ENCODE measurements around the gene OSBPL10. TPM values are rescaled to one million over a fixed set of nuclear protein-coding genes. Genes with fewer than 3 reads are reported as not detected.

OSBPL10 gene
- total and polyA plus RNA-seq, 4 experiments from 2014 or later: 0.95 TPM; not detected in 3

GRCh38 chr3:31936420-31937060 lies 44.5 kb downstream of the OSBPL10 start:
- no peak overlapping the region for H3K4me3 ChIP-seq (ENCODE audit: low read length in 2 of 2)
- H3K27me3 Mint-ChIP-seq: no peaks in the 10 kb centered on the region
- no peak for DNase-seq
- no peaks in the 10 kb centered on the region for H3K36me3 Mint-ChIP-seq
- H3K9me3 ChIP-seq (ENCODE audit: control insufficient read depth in 1 of 2, low read length in 2 of 2): no peaks in the 10 kb centered on the region
- CTCF ChIA-PET (ENCODE audit: partially characterized antibody): no interaction called here
- no peak overlapping the region for H3K27ac Mint-ChIP-seq
- no peak overlapping the region for H3K4me3 Mint-ChIP-seq
- no peaks in the 10 kb centered on the region for H3K36me3 ChIP-seq (ENCODE audit: insufficient read depth, low read length)
- H3K4me1 Mint-ChIP-seq: no peaks in the 10 kb centered on the region
- no peaks in the 10 kb centered on the region for H3K27me3 ChIP-seq (ENCODE audit: insufficient read depth, low read length)
- intact Hi-C loops (cut with micrococcal nuclease): no loop called here
- H3K27ac ChIP-seq (ENCODE audit: low read depth, low read length): no peak overlapping the region
- no peaks in the 10 kb centered on the region for H3K4me1 ChIP-seq (ENCODE audit: insufficient read depth, low read length)
- POLR2A ChIA-PET (ENCODE audit: partially characterized antibody): no interaction called here
- H3K9me3 Mint-ChIP-seq: no peaks in the 10 kb centered on the region

GRCh38 chr3:31934866-31935265 lies 46.2 kb downstream of the OSBPL10 start:
- Histone ChIP-seq H3K36me3 (ENCODE audit: insufficient read depth, low read length) (no peaks in the 10 kb centered on the region), H3K4me1 (ENCODE audit: insufficient read depth, low read length) (no peaks in the 10 kb centered on the region), H3K27ac (ENCODE audit: low read depth, low read length) (no peak overlapping the region), H3K4me3 (ENCODE audit: low read length in 2 of 2) (no peak overlapping the region), H3K9me3 (ENCODE audit: control insufficient read depth in 1 of 2, low read length in 2 of 2) (no peaks in the 10 kb centered on the region), H3K27me3 (ENCODE audit: insufficient read depth, low read length) (no peaks in the 10 kb centered on the region)
- DNase-seq: no peak
- no peaks in the 10 kb centered on the region for H3K4me1 Mint-ChIP-seq
- intact Hi-C loops (cut with micrococcal nuclease): no loop called here
- H3K27ac Mint-ChIP-seq: no peak overlapping the region
- no peaks in the 10 kb centered on the region for H3K36me3 Mint-ChIP-seq
- H3K4me3 Mint-ChIP-seq: no peak overlapping the region
- H3K9me3 Mint-ChIP-seq: no peaks in the 10 kb centered on the region
- ChIA-PET CTCF (ENCODE audit: partially characterized antibody) (no interaction called here), POLR2A (ENCODE audit: partially characterized antibody) (no interaction called here)
- no peaks in the 10 kb centered on the region for H3K27me3 Mint-ChIP-seq

GRCh38 chr3:31934018-31934417 lies 47.0 kb downstream of the OSBPL10 start:
- no peaks in the 10 kb centered on the region for H3K4me1 Mint-ChIP-seq
- CTCF ChIA-PET (ENCODE audit: partially characterized antibody): no interaction called here
- no peak overlapping the region for H3K4me3 ChIP-seq (ENCODE audit: low read length in 2 of 2)
- POLR2A ChIA-PET (ENCODE audit: partially characterized antibody): no interaction called here
- H3K27me3 ChIP-seq (ENCODE audit: insufficient read depth, low read length): no peaks in the 10 kb centered on the region
- no peaks in the 10 kb centered on the region for H3K27me3 Mint-ChIP-seq
- no peak overlapping the region for H3K27ac ChIP-seq (ENCODE audit: low read depth, low read length)
- no peaks in the 10 kb centered on the region for H3K36me3 ChIP-seq (ENCODE audit: insufficient read depth, low read length)
- H3K4me1 ChIP-seq (ENCODE audit: insufficient read depth, low read length): no peaks in the 10 kb centered on the region
- no peak overlapping the region for H3K27ac Mint-ChIP-seq
- H3K9me3 ChIP-seq (ENCODE audit: control insufficient read depth in 1 of 2, low read length in 2 of 2): no peaks in the 10 kb centered on the region
- H3K9me3 Mint-ChIP-seq: no peaks in the 10 kb centered on the region
- H3K36me3 Mint-ChIP-seq: no peaks in the 10 kb centered on the region
- H3K4me3 Mint-ChIP-seq: no peak overlapping the region
- intact Hi-C loops (cut with micrococcal nuclease): no loop called here
- DNase-seq: peak in 1 of 5 donors; percentile 3

GRCh38 chr3:31932990-31933389 lies 48.1 kb downstream of the OSBPL10 start:
- Mint-ChIP-seq H3K27ac (no peak overlapping the region), H3K36me3 (no peaks in the 10 kb centered on the region), H3K4me1 (no peaks in the 10 kb centered on the region), H3K27me3 (no peaks in the 10 kb centered on the region), H3K4me3 (no peak overlapping the region), H3K9me3 (no peaks in the 10 kb centered on the region)
- no peaks in the 10 kb centered on the region for H3K27me3 ChIP-seq (ENCODE audit: insufficient read depth, low read length)
- intact Hi-C loops (cut with micrococcal nuclease): no loop called here
- no peaks in the 10 kb centered on the region for H3K4me1 ChIP-seq (ENCODE audit: insufficient read depth, low read length)
- H3K9me3 ChIP-seq (ENCODE audit: control insufficient read depth in 1 of 2, low read length in 2 of 2): no peaks in the 10 kb centered on the region
- no peaks in the 10 kb centered on the region for H3K36me3 ChIP-seq (ENCODE audit: insufficient read depth, low read length)
- ChIA-PET POLR2A (ENCODE audit: partially characterized antibody) (no interaction called here), CTCF (ENCODE audit: partially characterized antibody) (no interaction called here)
- no peak overlapping the region for H3K27ac ChIP-seq (ENCODE audit: low read depth, low read length)
- DNase-seq: no peak
- H3K4me3 ChIP-seq (ENCODE audit: low read length in 2 of 2): no peak overlapping the region

GRCh38 chr3:31929826-31930502 lies 51.1 kb downstream of the OSBPL10 start:
- no peak overlapping the region for H3K4me3 ChIP-seq (ENCODE audit: low read length in 2 of 2)
- H3K9me3 ChIP-seq (ENCODE audit: control insufficient read depth in 1 of 2, low read length in 2 of 2): no peaks in the 10 kb centered on the region
- H3K36me3 Mint-ChIP-seq: no peaks in the 10 kb centered on the region
- H3K27me3 Mint-ChIP-seq: peaks cover 0 to 1% of the 10 kb centered on the region in 2 donors
- H3K4me3 Mint-ChIP-seq: no peak overlapping the region
- no peak for DNase-seq
- no peaks in the 10 kb centered on the region for H3K27me3 ChIP-seq (ENCODE audit: insufficient read depth, low read length)
- POLR2A ChIA-PET (ENCODE audit: partially characterized antibody): no interaction called here
- CTCF ChIA-PET (ENCODE audit: partially characterized antibody): no interaction called here
- no peaks in the 10 kb centered on the region for H3K36me3 ChIP-seq (ENCODE audit: insufficient read depth, low read length)
- intact Hi-C loops (cut with micrococcal nuclease): no loop called here
- no peaks in the 10 kb centered on the region for H3K4me1 ChIP-seq (ENCODE audit: insufficient read depth, low read length)
- no peak overlapping the region for H3K27ac ChIP-seq (ENCODE audit: low read depth, low read length)
- H3K9me3 Mint-ChIP-seq: peaks cover 0 to 2% (median 0%) of the 10 kb centered on the region in 8 donors
- no peak overlapping the region for H3K27ac Mint-ChIP-seq
- H3K4me1 Mint-ChIP-seq: no peaks in the 10 kb centered on the region

GRCh38 chr3:31927811-31928210 lies 53.3 kb downstream of the OSBPL10 start:
- H3K4me1 ChIP-seq (ENCODE audit: insufficient read depth, low read length): no peaks in the 10 kb centered on the region
- intact Hi-C loops (cut with micrococcal nuclease): no loop called here
- Mint-ChIP-seq H3K4me1 (no peaks in the 10 kb centered on the region), H3K4me3 (no peak overlapping the region), H3K36me3 (no peaks in the 10 kb centered on the region), H3K27ac (no peak overlapping the region), H3K9me3 (peaks cover 0 to 2% (median 0%) of the 10 kb centered on the region in 8 donors), H3K27me3 (peaks cover 0 to 1% of the 10 kb centered on the region in 2 donors)
- H3K9me3 ChIP-seq (ENCODE audit: control insufficient read depth in 1 of 2, low read length in 2 of 2): no peaks in the 10 kb centered on the region
- H3K36me3 ChIP-seq (ENCODE audit: insufficient read depth, low read length): no peaks in the 10 kb centered on the region
- ChIA-PET POLR2A (ENCODE audit: partially characterized antibody) (no interaction called here), CTCF (ENCODE audit: partially characterized antibody) (no interaction called here)
- no peak overlapping the region for H3K27ac ChIP-seq (ENCODE audit: low read depth, low read length)
- no peak overlapping the region for H3K4me3 ChIP-seq (ENCODE audit: low read length in 2 of 2)
- no peaks in the 10 kb centered on the region for H3K27me3 ChIP-seq (ENCODE audit: insufficient read depth, low read length)
- no peak for DNase-seq

- Mint-ChIP-seq H3K4me3 (no peak overlapping the region), H3K9me3 (peaks cover 0 to 5% (median 0%) of the 10 kb centered on the region in 8 donors), H3K27me3 (peaks cover 0 to 1% of the 10 kb centered on the region in 2 donors), H3K4me1 (no peaks in the 10 kb centered on the region), H3K27ac (peak overlapping the region in 1 of 7 donors; percentile 61), H3K36me3 (no peaks in the 10 kb centered on the region)
- ChIA-PET CTCF (ENCODE audit: partially characterized antibody) (no interaction called here), POLR2A (ENCODE audit: partially characterized antibody) (no interaction called here)
- DNase-seq: no peak
- Histone ChIP-seq H3K9me3 (ENCODE audit: control insufficient read depth in 1 of 2, low read length in 2 of 2) (no peaks in the 10 kb centered on the region), H3K27ac (ENCODE audit: low read depth, low read length) (no peak overlapping the region), H3K4me1 (ENCODE audit: insufficient read depth, low read length) (no peaks in the 10 kb centered on the region), H3K4me3 (ENCODE audit: low read length in 2 of 2) (no peak overlapping the region), H3K36me3 (ENCODE audit: insufficient read depth, low read length) (no peaks in the 10 kb centered on the region), H3K27me3 (ENCODE audit: insufficient read depth, low read length) (no peaks in the 10 kb centered on the region)
- intact Hi-C loops (cut with micrococcal nuclease): no loop called here
Measured at GRCh38 chr3:31926543-31926942, 54.5 kb downstream of the OSBPL10 start.
